ENCODE data around the gene KREMEN1.
"Not testable (repeated sequence)": the region's sequence is repeated elsewhere in the genome, so short reads cannot be mapped to it uniquely, and the experiment has no call there.

Gene KREMEN1

DNA sequence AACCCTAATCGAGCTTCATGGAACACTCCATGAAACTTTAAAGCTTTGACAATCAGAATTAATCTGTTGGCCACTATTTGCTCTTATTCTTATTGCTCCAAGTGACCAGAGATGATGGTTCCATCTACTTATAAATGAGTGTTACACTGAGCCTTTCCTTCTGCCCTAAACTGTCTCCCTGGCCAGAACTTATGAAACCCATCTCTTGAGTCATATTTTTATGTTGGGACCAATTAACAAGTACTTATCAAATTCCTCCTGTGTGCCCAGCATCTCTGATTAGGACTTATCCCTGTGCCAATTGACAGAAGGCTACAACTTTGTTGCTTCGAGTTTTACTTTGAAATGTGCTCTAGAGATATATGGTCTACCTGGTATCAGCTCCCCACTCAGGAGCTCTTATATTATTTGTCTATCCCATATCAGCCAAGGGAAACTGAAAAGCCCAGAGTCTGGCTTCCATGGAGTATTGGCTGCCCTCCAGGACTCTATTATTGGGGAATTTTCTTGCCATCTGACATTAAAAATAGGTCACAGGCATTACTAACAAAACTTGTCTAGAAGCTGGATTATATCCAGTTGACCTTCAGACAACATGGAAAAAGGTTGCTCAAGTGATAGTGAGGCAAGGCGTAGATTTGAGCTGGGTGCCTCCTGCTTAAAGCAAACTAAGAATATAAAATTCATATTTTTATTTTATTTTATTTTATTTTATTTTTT lies 8.8 kb downstream of the KREMEN1 start:
- Mint-ChIP-seq H3K27ac (no peak overlapping the region), H3K27me3 (peaks cover 34% of the 10 kb centered on the region), H3K9me3 (no peaks in the 10 kb centered on the region), H3K4me3 (no peak overlapping the region), H3K4me1 (no peaks in the 10 kb centered on the region)
- no peak for DNase-seq
- ATAC-seq: no peak

DNA sequence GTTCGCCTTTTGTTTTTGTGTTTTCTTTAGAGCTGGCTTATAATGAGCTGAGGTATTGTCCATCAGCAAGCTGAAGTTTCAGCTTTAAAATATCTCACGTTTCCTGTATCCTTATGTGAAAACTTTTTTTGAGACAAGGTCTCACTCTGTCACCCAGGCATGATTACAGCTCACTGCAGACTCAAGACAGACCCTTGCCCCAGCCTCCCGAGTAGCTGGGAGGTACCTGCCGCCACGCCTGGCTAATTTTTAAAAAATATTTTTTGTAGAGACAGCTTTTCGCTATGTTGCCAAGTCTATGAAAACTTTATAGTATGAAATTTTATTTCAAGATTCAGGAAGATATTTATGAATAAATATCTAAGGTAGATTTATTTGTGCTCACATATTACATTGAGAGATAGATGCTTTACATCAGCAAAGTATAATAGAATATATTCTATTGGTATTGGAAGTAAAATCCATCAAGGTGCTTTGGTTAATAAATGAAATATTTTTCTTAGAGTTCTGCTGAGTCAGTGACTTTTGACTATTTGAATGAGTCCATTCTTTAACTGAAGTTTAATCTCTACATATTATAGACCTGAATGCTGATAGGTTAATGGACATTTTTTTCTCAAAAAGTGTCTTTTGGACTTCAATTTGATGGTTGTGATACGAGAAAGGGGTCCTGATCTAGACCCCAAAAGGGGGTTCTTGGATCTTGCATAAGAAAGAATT lies 10.2 kb downstream of the KREMEN1 start:
- Mint-ChIP-seq H3K27me3 (peaks cover 23% of the 10 kb centered on the region), H3K9me3 (no peaks in the 10 kb centered on the region), H3K4me1 (no peaks in the 10 kb centered on the region), H3K4me3 (no peak overlapping the region), H3K27ac (no peak overlapping the region)
- no peak for DNase-seq
- no peak for ATAC-seq

DNA sequence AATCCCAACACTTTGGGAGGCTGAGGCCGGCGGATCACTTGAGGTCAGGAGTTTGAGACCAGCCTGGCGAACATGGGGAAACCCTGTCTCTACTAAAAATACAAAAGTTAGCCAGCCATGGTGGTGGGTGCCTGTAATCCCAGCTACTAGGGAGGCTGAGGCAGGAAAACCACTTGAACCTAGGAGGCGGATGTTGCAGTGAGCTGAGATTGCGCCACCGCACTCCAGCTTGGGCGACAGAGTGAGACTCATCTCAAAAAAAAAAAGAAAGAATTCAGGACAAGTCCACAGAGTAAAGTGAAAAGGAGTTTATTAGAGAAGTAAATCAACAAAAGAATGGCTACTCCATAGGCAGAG lies 10.7 kb downstream of the KREMEN1 start:
- not testable (repeated sequence) for ATAC-seq, DNase-seq, H3K9me3 Mint-ChIP-seq, H3K27ac Mint-ChIP-seq, H3K4me1 Mint-ChIP-seq, H3K4me3 Mint-ChIP-seq
- peaks cover 17% of the 10 kb centered on the region for H3K27me3 Mint-ChIP-seq

DNA sequence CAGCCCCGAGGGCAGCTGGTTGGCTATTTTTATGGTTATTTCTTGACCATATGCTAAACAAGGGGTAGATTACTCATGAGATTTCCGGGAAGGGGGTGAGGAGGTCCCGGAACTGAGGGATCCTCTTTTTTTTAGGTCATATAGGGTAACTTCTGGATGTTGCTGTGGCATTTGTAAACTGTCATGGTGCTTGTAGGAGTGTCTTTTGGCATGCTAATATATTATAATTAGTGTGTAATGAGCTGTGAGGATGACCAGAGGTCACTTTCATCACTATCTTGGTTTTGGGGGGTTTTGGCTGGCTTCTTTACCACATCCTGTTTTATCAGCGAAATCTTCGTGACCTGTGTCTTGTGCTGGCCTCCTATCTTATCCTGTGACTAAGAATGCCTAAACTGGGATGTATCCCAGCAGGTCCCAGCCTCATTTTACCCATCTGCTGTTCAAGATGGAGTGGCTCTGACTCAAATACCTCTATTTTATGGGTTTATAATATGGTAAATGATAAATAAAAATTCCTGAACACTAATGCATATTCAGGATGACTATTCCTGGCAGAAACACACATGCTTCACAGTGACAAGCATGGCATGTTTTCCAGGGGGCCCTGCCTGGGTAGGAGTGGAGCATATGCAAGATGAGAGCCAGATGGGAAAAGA lies 11.2 kb downstream of the KREMEN1 start:
- no peak for DNase-seq

DNA sequence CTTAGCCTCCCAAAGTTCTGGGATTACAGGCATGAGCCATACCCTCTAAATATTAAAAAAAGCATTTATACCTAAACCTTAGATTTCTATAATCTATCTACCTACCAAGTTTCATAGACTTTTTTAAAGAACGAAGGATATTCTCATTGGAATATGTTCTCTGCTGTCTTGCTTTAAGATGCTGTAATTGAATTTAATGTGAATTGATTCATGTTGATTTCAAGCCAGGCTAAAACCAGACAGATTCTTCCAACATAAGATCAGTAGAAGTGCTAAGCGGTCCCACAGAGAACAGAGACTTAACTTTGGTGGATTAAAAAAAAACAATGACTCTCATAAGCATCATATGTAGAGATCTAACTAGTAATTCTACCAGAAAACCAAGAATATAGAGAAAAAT lies 14.2 kb downstream of the KREMEN1 start:
- no peak overlapping the region for H3K4me3 Mint-ChIP-seq
- ATAC-seq (no peak), DNase-seq (no peak)
- peaks cover 23% of the 10 kb centered on the region for H3K27me3 Mint-ChIP-seq
- H3K9me3 Mint-ChIP-seq: no peaks in the 10 kb centered on the region
- no peak overlapping the region for H3K27ac Mint-ChIP-seq
- H3K4me1 Mint-ChIP-seq: no peaks in the 10 kb centered on the region

More for the DNA sequence above, 11.2 kb downstream of the KREMEN1 start:
- Mint-ChIP-seq H3K27me3 (peaks cover 17% of the 10 kb centered on the region), H3K9me3 (no peaks in the 10 kb centered on the region), H3K27ac (no peak overlapping the region), H3K4me3 (no peak overlapping the region), H3K4me1 (no peaks in the 10 kb centered on the region)
- no peak for ATAC-seq

DNA sequence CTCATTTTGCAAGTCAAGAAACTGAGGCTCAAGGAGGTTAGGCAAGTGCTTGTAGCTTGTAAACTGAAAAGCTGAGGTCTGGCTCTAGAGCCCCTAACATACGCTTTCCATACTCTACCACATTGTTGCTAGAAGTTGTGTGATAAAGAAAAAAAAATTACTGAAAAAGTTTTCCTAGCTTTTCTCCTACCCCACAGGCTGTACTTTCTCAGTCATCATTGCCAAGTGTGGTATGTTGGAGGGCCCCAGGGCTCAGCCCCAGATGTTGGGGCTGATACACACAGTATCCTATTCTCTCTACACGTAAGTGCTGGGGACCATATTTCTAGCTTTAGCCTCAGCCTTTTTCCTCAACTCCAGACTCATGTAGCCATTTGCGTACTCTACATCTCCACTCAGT lies 16.0 kb downstream of the KREMEN1 start:
- no peak overlapping the region for H3K4me3 Mint-ChIP-seq
- H3K27ac Mint-ChIP-seq: no peak overlapping the region
- ATAC-seq: no peak
- H3K9me3 Mint-ChIP-seq: no peaks in the 10 kb centered on the region
- no peak for DNase-seq
- H3K27me3 Mint-ChIP-seq: peaks cover 31% of the 10 kb centered on the region
- no peaks in the 10 kb centered on the region for H3K4me1 Mint-ChIP-seq

DNA sequence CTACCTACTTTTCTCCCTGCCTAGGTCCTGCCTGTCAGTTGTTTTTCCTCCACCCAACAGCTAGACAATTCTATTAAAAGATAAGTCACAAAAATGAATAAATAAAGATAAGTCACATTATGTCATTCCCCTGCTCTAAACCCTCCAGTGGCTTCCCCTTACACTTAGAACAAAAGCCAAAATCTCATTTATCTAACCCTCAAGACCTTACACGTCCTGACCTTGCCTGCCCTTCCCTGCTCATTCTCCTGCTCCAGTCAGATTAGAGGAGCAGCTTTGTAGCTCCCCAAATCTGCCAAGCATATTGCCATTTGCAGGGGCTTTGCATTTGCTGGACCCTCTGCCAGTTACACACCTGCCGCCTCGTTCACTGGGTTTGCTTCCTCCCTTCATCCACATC lies 16.7 kb downstream of the KREMEN1 start:
- no peak for DNase-seq
- ATAC-seq: no peak
- Mint-ChIP-seq H3K27ac (no peak overlapping the region), H3K9me3 (no peaks in the 10 kb centered on the region), H3K4me3 (no peak overlapping the region), H3K27me3 (peaks cover 38% of the 10 kb centered on the region), H3K4me1 (no peaks in the 10 kb centered on the region)

DNA sequence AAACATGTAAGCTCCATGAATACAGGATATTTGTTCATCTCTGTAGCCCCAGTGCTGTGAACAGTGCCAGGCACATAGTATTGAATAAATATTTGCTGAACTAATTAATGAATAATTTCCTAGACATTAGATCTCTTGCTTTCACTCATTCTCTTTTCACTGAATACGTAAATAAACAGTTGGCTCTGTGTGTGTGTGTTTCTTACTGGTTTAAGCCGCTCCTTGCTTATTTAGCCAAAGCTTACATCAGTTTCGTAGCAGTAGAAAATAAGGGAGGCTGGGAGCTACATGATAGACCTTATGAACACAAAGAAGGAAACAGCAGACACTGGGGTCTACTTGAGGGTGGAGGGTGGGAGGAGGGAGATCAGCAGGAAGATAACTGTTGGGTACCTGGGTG lies 17.2 kb downstream of the KREMEN1 start:
- H3K4me3 Mint-ChIP-seq: no peak overlapping the region
- no peak for ATAC-seq
- no peaks in the 10 kb centered on the region for H3K4me1 Mint-ChIP-seq
- H3K27ac Mint-ChIP-seq: no peak overlapping the region
- DNase-seq: no peak
- H3K9me3 Mint-ChIP-seq: no peaks in the 10 kb centered on the region
- peaks cover 41% of the 10 kb centered on the region for H3K27me3 Mint-ChIP-seq

DNA sequence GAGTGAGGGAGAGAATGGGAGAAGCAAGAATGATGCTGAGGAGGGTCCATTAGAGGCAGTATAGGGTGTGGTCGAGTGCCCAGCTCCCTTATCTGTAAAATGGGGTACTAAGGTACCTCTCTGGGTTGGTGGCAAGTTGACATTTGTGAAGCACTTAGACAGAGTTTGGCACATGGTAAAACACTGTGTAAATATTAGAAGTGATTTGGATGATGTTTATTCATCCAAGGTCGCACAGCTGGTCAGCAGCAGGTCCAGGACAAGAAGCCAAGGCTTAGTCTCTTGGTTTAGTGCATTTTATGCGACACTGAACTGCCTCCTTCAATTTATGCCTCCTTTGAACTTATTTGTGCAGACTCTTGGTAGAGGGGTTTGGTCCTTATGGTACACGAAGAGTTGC lies 19.4 kb downstream of the KREMEN1 start:
- H3K27ac Mint-ChIP-seq: no peak overlapping the region
- no peak for DNase-seq
- no peak overlapping the region for H3K4me3 Mint-ChIP-seq
- peaks cover 48% of the 10 kb centered on the region for H3K27me3 Mint-ChIP-seq
- no peaks in the 10 kb centered on the region for H3K4me1 Mint-ChIP-seq
- no peaks in the 10 kb centered on the region for H3K9me3 Mint-ChIP-seq
- no peak for ATAC-seq

DNA sequence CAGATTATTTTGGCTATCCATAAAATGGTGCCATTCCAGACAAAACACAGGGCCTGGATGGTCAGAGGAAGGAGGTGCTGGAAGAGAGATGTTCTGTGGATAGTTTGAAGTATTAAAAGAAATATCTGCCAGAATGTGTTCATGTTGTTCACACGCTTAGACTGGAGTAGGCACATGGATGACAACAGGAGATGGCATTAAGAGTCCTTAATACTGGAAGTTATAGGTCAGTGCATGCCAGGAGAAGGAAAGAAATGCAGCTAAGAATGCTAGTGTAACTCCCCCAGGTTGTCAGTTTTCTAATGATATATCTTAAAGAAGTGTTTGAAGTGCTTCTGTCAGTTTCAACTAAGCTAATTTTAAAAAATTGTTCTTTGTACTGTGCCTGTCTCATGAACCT lies 20.2 kb downstream of the KREMEN1 start:
- no peaks in the 10 kb centered on the region for H3K9me3 Mint-ChIP-seq
- no peak overlapping the region for H3K27ac Mint-ChIP-seq
- peaks cover 48% of the 10 kb centered on the region for H3K27me3 Mint-ChIP-seq
- H3K4me1 Mint-ChIP-seq: no peaks in the 10 kb centered on the region
- ATAC-seq (no peak), DNase-seq (no peak)
- no peak overlapping the region for H3K4me3 Mint-ChIP-seq

DNA sequence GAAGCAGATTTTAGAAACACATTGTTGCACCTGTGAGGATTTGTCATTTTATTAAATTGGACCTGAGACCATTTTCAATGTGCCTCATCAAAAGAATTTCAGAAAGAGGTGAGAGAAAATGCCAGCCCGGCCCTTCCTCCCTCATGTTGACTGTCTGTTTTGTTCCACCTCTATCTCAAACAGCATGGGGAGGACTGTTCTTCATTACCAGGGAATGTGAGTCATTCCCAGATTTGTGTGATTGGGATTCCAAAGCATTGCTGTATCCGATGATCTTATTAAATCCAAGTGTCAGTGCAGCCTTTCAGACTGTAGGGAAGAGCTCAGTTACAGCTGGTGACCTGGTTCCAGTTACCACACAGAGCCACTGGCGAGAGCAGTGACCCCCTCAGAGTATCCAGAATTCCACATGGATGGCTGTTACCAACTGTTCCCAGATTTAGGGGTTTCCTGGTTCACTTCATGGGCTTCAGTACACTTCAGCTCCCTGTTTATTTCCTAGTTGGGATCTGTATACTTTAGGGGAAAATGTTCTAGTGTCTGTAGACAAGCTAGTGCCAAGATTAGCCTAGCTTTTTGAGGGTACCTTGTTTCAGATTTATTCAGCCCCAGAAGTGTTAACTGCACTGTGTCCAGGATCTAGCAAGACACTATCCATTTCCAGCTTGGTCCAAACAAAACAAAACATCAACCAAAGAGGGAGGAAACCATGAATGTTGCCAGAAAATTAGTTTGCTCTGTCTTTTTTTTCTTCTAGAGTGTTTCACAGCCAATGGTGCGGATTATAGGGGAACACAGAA lies 20.9 kb downstream of the KREMEN1 start:
- Mint-ChIP-seq H3K9me3 (no peaks in the 10 kb centered on the region), H3K4me1 (no peaks in the 10 kb centered on the region), H3K27me3 (peaks cover 46% of the 10 kb centered on the region), H3K4me3 (no peak overlapping the region), H3K27ac (no peak overlapping the region)
- no peak for ATAC-seq
- DNase-seq: no peak

DNA sequence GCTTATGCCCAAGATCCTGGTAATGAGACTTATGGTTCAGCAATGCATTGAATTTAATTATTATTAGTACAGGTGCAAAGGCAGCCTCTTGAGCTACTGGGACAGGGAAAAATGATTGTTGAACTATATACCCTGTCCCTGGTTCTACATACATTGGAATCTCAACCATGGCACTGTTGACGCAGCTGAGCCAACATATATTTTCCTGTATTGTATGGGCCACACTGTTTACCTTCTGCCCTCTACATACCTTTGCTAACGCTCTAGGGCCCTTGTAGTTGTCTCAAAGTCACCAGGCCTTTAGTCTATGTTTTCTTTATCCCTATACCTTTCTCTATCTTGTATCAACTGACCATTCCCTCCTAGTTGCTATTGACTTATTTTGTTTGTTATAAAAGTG lies 22.6 kb downstream of the KREMEN1 start:
- Mint-ChIP-seq H3K4me1 (no peaks in the 10 kb centered on the region), H3K4me3 (no peak overlapping the region)
- no peak for ATAC-seq

DNA sequence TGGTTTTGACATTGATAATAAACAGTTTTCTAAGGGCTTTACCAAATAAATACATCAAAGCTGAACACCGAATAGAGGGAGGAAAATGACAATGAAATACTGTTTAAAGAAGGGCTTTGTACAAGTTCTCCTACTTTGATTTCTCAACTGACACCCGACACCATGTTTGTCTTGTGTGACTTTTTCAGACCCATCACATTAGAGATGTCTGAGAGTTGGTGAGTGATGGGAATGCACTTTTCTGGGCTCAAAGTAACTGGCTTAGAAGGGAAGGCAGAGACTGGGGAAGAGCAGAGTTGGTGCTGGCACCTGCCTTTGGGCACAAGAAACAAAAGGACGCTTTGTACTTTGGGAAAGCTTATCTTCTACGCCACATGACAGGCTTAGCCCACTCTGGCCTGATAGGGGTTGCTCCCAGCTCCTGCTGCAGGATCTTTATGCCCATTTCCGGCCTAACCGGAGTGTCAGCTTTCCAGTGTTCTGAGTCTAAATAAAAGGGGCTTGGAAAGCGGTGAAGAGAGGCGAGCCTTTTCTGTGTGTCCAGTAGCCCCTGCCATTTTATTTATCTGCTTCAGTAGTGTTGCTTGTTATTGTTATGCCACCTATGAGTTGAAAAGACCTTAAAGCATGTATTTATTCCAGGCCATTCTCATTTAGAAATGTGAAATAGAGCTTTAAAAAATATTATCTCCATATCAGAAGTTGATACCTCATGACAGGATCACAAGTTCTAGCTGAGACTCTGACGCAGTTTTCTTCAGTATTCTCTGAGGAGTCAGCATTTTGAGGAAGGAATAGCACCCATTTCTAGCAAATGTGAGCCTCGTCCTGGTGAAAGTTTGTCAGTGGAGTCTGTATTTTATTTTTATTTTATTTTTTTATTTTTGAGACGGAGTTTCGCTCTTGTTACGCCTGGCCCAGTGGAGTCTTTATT lies 24.2 kb downstream of the KREMEN1 start:
- Mint-ChIP-seq H3K27ac (no peak overlapping the region), H3K4me1 (no peaks in the 10 kb centered on the region), H3K9me3 (no peaks in the 10 kb centered on the region), H3K27me3 (peaks cover 24% of the 10 kb centered on the region), H3K4me3 (no peak overlapping the region)
- DNase-seq: no peak
- no peak for ATAC-seq

More for the DNA sequence above, 22.6 kb downstream of the KREMEN1 start:
- DNase-seq: no peak
- Mint-ChIP-seq H3K9me3 (no peaks in the 10 kb centered on the region), H3K27me3 (peaks cover 31% of the 10 kb centered on the region), H3K27ac (no peak overlapping the region)

DNA sequence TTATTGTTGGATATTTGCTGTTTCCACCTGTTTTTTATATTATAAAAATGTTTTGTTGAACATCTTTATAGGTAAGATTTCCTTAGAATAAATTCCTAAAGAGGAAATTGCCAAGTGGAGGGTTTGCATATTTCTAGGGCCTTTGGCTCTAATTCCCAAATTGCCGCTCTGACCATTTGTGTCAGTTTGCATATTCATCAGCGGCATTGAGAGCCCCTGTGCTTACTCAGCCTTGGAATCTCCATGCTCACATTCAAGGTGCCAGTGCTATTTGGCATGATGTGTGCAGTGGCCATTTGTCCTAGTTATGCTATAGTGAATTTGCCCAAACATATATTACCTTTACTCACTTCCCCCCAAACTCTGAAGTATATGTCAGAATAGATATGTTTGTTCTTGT lies 25.5 kb downstream of the KREMEN1 start:
- no peak overlapping the region for H3K27ac Mint-ChIP-seq
- no peak for DNase-seq
- ATAC-seq: no peak
- H3K4me1 Mint-ChIP-seq: no peaks in the 10 kb centered on the region
- peaks cover 22% of the 10 kb centered on the region for H3K27me3 Mint-ChIP-seq
- no peak overlapping the region for H3K4me3 Mint-ChIP-seq
- no peaks in the 10 kb centered on the region for H3K9me3 Mint-ChIP-seq

DNA sequence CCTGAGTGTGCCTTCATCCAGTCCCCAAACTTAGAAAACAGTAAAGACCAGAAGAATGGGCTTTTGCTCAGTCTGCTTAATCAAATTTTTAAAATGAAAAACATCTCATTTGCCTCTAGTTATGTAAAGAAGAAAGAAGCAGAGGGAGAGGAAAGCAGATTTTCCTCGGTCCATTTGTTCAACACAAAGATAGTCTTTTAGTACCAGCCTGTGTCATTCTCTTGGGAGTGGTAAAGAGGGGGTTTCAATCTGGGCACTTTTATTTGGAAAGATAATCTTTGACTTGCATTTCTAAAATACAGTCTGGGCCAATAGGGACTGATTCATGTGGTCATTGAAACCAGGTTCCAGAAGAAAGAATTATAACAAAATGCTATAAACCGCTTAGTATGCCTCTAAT lies 29.5 kb downstream of the KREMEN1 start:
- DNase-seq: no peak
- Mint-ChIP-seq H3K4me1 (no peaks in the 10 kb centered on the region), H3K27me3 (no peaks in the 10 kb centered on the region), H3K9me3 (no peaks in the 10 kb centered on the region), H3K27ac (no peak overlapping the region), H3K4me3 (no peak overlapping the region)
- no peak for ATAC-seq

Measured in stimulated activated naive CD8-positive, alpha-beta T cell treated with anti-CD3 and anti-CD28 coated beads, Interleukin-15, amount 100 ng/mL, for 72 hours (primary cell).